GM12873 (cell line): ENCODE data around the gene C6orf89.

Source experiments
- TF ChIP-seq, protein P1 (sequence below): IDR thresholded peaks from 2 replicates; pipeline ENCODE4 v1.5.1; 2012; ENCODE audit warnings: low read depth, mild to moderate bottlenecking, moderate library complexity, low read length, control low read depth; ENCODE audit not compliant: insufficient read depth; ENCODE audit errors: missing control alignments

Gene C6orf89

DNA sequence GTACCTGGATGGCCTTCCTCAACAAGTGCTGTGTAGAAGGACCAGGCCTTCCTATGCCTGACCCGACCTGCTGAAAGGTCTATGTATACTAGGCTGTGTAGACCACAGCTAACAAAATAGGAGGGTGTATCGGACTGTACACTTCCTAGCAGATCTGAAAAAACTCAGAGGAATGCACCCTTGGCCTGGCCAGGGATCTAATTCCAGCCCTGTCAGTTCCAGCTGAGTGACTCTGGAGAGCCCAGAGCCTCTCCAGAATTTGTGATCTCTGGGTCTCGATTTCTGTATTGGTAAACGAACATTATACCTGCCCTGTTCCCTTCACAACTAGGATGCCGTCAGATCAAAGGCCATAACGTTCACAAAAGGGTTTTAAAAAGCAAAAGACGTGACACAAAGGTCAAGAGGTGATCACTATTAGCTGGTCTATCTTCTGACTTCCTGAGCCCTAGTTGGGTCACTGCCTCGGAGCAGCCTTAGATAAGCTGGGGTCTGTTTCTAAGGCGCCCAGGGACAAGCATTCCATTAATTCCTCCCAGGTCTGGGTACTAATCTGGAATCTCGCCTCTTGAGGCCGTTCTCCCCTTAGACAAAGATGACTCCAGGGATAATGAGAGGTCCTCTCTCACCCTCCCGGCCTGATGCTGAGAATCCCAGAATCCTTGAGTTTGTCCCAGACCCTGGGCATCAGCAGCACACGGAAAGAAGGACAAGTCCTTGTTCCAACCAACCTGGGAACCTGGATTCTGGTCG lies 86.3 kb downstream of the C6orf89 start:
- TF ChIP-seq, protein P1, sequence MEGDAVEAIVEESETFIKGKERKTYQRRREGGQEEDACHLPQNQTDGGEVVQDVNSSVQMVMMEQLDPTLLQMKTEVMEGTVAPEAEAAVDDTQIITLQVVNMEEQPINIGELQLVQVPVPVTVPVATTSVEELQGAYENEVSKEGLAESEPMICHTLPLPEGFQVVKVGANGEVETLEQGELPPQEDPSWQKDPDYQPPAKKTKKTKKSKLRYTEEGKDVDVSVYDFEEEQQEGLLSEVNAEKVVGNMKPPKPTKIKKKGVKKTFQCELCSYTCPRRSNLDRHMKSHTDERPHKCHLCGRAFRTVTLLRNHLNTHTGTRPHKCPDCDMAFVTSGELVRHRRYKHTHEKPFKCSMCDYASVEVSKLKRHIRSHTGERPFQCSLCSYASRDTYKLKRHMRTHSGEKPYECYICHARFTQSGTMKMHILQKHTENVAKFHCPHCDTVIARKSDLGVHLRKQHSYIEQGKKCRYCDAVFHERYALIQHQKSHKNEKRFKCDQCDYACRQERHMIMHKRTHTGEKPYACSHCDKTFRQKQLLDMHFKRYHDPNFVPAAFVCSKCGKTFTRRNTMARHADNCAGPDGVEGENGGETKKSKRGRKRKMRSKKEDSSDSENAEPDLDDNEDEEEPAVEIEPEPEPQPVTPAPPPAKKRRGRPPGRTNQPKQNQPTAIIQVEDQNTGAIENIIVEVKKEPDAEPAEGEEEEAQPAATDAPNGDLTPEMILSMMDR, result no peak

DNA sequence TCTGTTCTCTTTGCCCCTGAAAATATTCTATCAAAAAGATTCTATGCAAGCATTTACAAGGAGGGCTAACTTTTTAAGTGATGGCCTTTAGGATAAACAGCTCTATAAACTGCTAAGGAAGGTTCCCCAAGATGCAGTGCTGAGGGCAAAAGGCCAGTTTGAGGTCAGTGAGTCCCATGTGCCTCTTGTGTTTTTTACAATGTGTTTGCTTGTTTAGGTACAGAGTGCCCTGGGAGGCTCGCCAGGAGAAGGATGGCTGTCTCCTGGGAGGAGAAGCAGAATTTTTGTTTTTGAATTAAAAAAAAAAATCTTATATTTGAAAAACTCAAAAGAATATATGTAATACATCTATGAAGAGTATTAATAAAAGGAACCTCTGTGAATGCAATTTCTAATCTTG lies 87.4 kb downstream of the C6orf89 start:
- TF ChIP-seq, protein P1, result no peak

DNA sequence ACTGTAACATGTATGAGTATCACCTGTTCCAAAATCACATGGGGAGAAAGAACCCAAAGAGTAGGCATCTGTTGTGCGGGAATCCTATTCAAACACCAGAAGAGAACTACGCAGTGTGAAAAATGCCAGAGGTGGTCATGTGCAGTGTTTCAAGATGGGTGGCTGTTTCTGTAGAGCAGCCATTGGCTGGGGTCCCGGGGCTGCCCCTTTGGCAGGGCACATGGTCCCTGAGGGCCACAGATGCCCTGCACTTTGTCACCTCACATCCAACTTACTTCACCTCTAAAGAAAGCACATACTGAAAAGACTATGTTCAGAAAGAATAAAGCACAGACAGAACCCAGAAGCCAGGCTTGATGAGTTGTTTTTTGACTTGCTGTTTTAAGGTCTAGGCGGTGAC lies 87.9 kb downstream of the C6orf89 start:
- TF ChIP-seq, protein P1, result no peak

DNA sequence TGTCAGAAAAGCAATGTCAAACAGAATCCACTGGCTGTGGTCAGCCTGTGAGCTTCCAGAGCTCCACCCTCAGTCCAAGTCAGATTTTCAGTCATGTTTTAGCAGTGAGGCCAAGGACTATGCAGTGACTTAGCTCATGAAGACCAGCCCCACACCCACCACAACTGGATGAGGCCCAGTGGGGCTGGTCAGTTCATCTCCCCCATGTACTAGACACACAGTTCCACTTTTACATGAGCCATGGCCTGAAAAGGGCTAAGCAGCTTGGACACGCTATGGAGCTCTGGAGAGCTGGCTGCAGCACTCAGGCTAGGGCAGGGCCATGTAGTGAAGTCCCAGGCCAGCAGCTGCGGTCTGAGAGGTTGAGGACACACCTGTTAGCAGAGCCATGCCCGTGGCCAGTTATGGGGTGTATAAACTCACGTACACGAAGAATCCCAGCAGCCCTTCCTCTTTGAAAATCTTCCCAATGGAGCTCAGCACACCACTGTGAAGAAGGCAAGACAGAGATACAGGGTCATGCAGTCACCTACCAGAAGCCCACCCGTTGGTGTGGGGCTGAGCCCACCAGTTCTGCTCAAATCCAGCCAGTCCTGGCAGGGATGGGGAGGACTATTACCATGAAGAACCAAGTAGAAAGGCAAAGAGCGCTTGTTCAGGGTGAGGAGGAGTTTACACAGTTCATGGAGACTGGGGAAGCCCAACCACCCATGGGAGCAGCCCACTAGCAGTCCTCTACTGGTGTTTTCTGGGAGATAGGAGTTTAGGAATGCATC lies 89.7 kb downstream of the C6orf89 start:
- TF ChIP-seq, protein P1, result no peak

DNA sequence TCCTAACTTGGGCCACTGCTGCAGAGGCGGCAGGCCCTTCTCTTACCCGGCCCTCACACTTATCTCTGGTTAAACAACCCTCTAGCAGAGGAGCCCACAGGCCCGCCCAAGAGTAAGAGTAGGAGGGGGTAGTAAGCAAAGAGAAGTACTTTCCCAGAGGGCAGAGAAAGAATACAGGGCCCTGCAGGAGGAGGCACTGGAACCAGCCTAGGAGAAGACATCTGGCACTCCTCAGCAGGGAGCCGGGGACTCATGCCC lies 90.2 kb downstream of the C6orf89 start:
- TF ChIP-seq, protein P1, result no peak

DNA sequence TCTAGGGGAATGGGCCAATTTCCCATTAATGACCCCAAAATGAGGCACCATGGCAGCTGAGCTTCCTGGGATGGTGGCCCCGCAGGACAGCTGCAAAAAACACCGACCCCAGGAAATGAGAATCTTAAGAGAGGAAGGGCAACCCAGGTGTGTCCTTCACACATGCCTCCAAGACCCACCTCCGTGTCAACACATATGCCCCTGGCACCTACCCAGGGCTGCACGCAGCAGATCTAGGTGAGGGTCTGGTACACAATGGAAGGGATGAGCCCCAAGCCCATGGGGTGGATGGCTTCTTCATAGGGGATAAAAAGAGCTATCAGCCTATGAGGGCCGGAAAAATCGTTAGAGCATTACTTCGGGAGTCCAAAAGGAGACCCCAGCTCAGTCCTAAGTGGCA lies 90.8 kb downstream of the C6orf89 start:
- TF ChIP-seq, protein P1, result no peak

DNA sequence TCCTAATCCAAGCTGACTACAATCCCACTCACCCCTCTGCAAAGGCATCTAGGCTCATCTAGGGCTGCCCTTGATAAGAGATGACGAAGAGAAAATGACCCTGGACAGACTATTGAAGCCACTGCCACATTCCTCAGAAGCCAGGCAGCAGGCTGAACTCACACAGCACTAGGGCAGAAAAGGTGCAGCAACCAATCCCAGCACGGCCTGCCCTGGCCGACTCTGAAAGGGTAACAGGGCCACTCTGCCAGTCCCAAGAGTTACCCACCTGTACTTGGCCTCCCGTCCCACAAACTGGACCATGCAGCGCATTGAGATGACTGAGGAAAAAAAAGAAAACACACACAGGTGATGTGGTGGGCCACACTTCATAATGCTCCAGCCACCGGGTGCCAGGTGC lies 91.2 kb downstream of the C6orf89 start:
- TF ChIP-seq, protein P1, result no peak
